GM21381 (cell line): ENCODE data around the gene SLC38A8.

Experiments used
- ATAC-seq: cut with Tn5 transposase; IDR thresholded peaks from one replicate; pipeline ENCODE4 v1.9.1; 2021; ENCODE audit warnings: mild to moderate bottlenecking, moderate library complexity; ENCODE audit not compliant: unreplicated experiment

Gene SLC38A8

GRCh38 chr16:84042308-84042878 lies at the start of gene SLC38A8:
Gene SLC38A8, minus strand, starts transcription at chr16:84042795. Its CDS starts 638 bp downstream, at chr16:84042157.
- no peak for ATAC-seq

- ATAC-seq, result no peak
Measured at GRCh38 chr16:84091460-84091859, 48.9 kb upstream of the SLC38A8 start.

DNA sequence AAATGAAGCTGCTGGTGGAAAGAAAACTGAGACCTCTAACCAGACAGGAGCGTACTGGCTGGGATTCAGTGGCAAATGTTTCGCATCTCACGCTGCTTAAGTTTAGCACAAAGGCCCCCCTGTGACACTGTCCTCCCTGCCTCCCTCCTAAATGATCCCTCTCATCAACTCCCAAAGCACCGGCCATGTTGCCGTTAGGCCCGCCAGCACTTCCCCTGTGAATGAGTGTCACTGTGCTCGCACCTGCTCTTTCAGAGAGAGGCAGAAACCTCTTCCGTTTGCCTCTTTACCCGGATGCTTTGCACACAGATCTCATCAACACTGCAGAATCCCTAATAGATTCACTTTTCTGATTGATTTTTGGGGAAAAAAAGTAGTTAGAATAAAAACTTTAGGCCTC lies 47.6 kb upstream of the SLC38A8 start:
- ATAC-seq, result no peak

DNA sequence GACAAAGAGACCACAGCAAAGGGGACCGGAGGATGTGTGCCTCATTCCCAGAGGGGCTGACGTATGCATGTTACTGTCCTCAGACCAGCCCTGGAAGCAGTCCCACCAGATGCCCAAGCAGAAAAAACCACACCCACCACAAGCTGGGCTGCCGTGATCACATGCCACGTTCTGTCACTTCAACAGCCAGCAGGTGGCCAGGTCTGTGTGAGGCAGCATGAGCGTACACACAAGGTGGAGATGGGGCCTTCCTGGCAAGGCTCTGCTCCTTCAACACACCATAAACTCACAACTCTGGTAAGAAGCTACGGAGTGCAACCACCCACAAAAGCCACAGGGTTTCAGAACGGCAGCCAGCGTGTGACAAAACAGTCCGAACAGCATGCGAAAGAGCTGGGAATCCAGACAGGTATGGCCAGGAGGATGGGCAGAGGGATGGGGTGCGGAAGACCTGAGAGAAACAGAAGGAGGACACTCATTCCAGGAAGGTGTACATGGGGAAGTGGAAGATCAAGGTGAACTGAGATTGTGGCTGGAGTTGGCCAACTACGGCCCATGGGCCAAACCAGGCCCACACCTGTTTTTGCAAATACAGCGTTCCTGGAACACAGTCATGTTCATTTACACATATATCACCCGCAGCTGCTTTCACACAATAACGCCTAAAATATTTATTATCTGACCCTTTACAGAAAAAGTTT lies 46.2 kb upstream of the SLC38A8 start:
- peak; percentile 86 for ATAC-seq

GRCh38 chr16:84087466-84088151 lies 45.0 kb upstream of the SLC38A8 start:
- ATAC-seq, result no peak

DNA sequence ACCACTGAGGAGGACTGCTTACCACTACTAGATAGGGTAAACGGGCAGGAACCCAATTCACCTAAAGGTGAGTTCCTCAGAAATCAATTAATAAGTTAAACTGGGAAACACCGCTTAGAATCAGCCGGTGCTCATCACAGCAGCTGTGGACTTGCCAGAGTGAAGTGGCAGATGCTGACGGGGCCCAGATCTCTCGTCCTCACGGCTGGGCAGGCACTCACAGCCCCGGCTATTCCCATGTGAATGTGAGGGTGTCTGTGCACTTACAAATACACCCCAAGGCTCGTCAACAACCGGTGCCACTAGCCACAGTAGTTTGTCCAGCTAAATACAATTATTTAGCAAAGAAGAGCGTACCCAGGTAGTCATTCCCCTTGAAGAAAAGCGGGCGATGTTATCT lies 44.4 kb upstream of the SLC38A8 start:
- no peak for ATAC-seq

DNA sequence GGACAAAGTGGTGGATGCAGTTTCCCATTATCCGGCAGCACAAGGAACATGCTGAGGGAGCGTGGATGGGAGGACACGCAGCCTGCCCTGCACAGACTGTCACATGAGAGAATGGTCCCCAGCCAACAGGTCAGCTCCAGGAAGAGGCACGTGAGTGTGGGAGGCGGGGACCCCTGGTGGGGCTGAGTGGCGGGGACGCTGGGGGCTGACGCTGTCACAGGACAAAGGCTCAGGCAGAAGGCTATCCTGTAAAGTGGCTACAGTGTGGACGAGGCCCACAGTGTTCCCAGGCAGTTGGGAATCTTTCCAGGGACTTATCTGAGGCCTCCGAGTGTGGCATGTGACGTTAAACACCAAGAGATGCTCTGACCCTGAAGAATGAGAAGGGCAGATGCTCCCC lies 43.7 kb upstream of the SLC38A8 start:
- ATAC-seq, result no peak

- ATAC-seq, result no peak
Measured at GRCh38 chr16:84085773-84086172, 43.2 kb upstream of the SLC38A8 start.

- no peak for ATAC-seq
Measured at GRCh38 chr16:84085271-84085667, 42.7 kb upstream of the SLC38A8 start.

GRCh38 chr16:84084570-84085270 lies 42.1 kb upstream of the SLC38A8 start:
- ATAC-seq, result no peak

GRCh38 chr16:84082835-84083569 lies 40.4 kb upstream of the SLC38A8 start:
- ATAC-seq, result no peak

DNA sequence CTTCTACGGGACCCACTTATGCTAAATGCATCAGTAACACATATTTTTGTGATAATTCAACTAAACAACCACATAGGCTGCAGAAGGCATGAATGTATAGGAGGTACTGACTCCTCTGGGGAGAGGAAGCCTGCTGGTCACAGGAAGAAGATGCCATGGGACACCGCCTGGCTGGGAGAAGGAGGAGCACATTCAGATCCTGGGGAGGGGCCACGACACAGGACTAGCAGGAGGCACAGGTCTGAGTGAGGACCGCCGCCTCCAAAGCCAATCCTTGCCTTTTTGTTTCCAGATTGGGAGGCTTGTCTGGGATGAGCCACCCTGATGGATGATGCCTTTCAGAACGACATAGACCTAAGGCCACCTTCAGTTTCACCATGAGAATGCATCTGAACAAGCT lies 39.5 kb upstream of the SLC38A8 start:
- ATAC-seq, result no peak

GRCh38 chr16:84081446-84081989 lies 38.9 kb upstream of the SLC38A8 start:
- no peak for ATAC-seq

GRCh38 chr16:84080813-84081212 lies 38.2 kb upstream of the SLC38A8 start:
- ATAC-seq, result no peak

DNA sequence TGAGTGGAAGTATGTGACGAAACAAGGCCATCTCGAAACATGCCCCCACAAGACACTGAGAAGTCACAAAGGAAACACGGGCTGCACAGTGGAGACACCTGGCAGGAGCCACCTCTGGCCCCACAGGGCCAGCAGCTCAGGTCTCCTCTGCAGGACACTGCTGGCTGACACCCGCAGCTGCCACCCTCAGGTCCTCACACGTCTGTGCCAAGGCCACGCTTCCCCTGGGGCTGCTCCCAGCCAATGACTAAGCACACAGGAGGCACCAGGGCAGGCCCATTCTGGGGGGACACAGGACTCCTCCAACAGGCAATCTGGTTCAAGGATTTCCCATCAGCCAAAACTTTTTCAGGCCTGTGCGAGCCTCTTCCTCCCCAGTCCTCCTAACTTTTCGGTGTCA lies 37.8 kb upstream of the SLC38A8 start:
- no peak for ATAC-seq

DNA sequence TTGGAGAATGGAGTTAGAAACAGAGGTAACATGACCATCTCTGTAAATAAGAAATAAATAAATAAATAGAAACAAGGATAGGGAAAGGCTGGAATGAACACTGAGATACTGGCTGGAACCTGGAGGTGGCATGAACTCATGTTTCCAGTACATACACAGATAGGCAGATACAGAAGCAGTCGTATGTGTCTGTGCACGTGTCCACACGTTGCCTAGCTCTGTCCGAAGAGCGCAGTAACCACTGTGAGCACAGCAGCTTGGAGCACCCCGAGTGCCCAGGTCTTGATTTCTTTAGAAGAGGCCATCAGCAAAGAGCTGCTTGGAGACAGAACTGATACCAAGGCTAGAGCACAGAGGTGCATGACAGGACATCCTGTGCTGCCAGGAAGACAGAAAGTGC lies 37.1 kb upstream of the SLC38A8 start:
- ATAC-seq, result no peak

- no peak for ATAC-seq
Measured at GRCh38 chr16:84075376-84075775, 32.8 kb upstream of the SLC38A8 start.

GRCh38 chr16:84074721-84075120 lies 32.1 kb upstream of the SLC38A8 start:
- ATAC-seq, result no peak

GRCh38 chr16:84072014-84072413 lies 29.4 kb upstream of the SLC38A8 start:
- ATAC-seq, result no peak

DNA sequence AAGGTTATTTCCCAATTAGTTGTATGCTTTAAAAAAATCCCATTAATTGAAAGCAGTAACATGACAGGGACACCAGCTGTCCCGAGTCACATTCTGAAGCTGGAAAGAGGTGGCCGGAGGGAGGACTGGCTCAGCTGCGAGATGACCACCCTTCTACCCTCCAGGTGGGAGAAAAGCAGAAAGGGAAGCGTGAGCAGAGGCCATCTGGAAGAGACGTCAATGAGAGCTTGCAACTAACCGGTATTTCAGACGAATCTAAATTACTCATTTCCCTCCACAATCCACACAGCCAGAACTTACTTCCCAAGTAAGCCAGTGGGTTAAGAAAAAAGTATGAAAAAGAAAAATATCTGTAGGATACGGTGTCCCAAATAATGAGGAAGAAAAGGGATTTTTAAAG lies 28.5 kb upstream of the SLC38A8 start:
- no peak for ATAC-seq

DNA sequence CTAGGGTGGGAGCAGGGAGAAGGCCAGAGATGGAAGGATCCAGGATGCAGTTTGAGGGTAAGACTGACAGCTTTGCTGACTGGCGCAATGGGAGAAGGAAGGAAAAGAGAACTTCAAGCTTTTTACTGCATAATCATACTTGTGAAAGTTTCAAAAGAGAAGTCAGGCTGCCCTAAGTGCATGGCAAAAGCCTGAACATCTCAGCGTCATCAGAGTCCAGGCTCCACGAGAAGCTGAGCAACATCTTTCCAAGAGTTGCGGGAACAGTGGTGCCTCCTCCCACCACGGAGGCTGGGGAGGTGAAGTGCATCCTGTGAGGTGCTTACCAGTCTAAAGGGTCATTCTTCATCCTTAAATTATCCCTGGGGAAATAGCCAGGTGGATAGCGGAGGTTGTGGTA lies 26.9 kb upstream of the SLC38A8 start:
- ATAC-seq, result no peak
